ENCODE results near the gene RPUSD1.
"Not testable (repeated sequence)": the region's sequence is repeated elsewhere in the genome, so short reads cannot be mapped to it uniquely, and the experiment has no call there.

Gene RPUSD1

DNA sequence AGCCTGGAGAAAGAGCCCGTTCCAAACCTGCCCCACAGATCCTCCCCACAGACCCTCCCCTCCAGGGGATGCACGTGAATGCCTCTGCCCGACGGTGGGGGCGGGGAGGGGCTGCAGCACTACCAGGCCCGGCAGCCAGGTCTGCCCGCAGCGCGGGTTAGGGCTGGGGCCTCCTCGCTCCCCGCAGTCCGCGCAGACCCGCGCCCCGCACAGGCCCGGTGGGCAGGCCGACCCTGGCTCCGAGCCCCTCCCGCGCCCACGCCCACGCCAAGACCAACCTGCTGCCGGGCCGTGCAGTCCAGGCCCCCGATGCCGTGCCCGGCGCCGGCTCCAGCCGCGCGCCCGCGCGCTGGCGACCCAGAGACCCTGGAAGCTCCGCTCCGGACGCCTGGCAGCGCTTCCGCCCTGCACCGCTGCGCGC is at the start of gene RPUSD1:
TSS of gene RPUSD1 (minus strand) at position 404 of the 421 bp plus-strand sequence. CDS start 644 bp downstream, outside the sequence.
- DNase-seq, result no peak

DNA sequence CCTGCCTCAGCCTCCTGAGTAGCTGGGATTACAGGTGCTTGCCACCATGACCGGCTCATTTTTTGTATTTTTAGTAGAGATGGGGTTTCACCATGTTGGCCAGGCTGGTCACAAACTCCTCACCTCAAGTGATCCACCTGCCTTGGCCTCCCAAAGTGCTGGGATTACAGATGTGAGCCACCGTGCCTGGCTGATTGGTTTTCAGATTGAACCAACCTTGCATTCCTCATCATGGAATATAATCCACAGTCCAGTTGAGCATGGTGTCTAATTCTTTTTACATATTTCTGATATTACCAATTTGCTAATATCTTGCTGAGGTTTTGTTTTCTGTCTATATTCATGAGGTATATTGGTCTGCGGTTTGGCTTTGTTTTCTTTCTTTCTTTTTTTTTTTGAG is 48.6 kb upstream of the RPUSD1 start:
- DNase-seq, result not testable (repeated sequence)

GRCh38 chr16:836221-836620 is 48.0 kb upstream of the RPUSD1 start:
- no peak for DNase-seq

- DNase-seq, result no peak
Observed at GRCh38 chr16:835373-835772, 47.2 kb upstream of the RPUSD1 start.

GRCh38 chr16:833411-833810 is 45.2 kb upstream of the RPUSD1 start:
- DNase-seq, result no peak

DNA sequence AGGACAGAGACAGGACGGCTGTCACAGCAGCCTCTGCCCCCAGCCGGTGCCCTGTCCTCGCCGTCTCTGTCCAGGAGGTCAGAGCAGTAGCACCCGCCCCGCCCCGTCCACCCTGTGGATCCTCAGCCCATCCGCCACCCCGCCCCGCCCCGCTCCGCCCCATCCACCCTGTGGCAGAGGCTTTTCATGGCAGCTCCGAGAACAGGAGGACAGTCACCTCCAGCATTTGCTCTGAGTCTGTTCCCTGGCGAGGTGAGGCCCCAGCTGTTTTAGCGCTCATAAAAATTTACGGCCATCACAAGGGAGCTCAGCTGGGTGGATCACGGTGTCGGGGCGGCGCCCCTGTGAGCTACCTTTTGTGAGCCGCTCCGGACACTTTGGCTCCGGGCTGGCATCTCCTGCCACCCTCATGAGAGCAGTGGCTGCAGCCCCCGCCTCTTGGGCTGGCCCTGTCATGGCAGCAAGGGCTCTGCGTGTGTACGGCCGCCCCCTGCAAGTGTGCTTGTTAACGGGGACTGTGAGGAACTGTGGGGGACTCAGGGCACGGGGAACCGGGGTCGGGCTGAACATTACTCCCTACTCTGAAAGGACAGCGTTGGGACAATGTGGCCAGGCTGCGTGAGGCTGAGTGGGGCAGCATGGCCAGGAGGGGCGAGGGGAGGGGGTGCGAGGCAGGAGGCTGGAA is 44.6 kb upstream of the RPUSD1 start:
- DNase-seq, result no peak

DNA sequence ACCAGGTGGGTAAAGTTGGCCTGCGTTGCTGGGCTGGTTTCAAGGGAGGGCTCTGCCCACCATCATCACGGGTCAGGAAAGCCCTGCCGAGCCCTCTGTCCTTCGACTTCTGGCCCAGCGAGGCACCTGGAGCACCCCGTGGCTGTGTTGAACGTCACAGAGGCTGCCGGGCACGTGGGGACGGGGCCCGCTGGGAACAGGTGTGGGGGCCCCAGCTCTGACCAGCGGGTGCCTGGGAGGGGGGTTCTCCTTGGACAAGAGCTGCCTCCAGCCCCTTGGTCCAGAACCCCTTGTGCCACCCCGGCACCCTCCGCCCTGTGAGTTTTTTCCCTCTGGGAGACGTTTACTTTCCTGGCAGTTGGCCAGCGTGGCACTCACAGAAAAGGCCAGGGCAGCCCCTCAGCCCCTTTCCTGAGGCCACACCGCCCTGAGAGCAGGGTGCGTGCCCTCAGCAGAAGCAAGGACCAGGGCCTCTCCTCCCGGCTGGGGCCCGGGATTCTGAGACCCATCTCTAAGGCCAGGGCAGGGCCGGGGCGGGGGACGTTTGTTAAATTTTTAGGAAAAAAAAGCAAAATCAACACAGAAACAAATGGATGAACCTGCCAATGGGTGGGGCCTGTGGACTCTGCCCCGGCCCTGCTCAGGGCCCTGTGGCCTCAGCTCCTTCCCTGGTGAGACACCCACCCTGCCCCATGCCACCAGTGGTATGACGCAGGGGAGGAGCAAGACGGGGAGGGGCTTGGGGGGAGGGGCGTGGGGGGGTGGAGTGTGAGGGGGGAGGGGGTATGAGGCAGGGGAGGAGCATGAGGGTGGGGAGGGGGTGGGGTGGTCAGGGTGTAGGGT is 43.6 kb upstream of the RPUSD1 start:
- DNase-seq, result no peak

DNA sequence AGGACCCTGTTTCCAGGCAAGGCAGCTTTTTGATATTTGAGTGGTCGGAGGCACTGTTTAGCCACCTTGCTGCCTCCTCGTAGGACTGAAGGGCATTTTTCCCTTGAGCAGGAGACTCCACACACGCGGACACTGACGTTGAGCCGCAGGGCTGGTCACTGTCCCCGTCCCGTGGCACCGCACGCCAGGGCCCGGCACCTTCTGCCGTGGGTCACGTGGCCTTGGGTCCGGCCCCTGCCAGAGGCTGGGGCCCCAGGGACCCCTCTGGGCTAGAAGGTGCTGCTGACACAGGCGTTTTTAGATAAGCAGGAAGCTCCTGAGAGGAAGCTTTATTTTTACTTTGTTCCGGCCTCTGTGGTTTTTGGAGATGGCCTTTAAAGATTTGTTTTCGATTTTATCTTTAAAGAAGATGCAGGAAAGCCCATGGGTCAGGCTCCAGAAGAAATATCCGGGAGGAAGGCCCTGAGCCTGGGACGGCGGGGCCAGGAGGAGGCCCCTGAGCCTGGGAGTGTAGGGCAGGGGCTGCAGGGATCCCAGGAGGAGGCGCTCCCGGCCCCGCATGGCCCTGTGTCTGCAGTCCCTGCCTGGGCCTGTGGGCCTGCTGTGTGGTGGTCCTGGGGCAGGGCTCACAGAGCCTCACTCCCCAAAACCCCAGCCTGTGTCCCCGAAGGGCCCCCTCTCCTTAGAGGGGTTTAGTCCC is 42.8 kb upstream of the RPUSD1 start:
- no peak for DNase-seq

GRCh38 chr16:830107-830870 is 42.1 kb upstream of the RPUSD1 start:
- DNase-seq, result no peak

- DNase-seq, result no peak
Observed at GRCh38 chr16:828891-829290, 40.7 kb upstream of the RPUSD1 start.

- DNase-seq, result no peak
Observed at GRCh38 chr16:827513-827912, 39.3 kb upstream of the RPUSD1 start.

GRCh38 chr16:825341-826061 is 37.3 kb upstream of the RPUSD1 start:
- DNase-seq, result no peak

- no peak for DNase-seq
Observed at GRCh38 chr16:824601-825000, 36.4 kb upstream of the RPUSD1 start.

DNA sequence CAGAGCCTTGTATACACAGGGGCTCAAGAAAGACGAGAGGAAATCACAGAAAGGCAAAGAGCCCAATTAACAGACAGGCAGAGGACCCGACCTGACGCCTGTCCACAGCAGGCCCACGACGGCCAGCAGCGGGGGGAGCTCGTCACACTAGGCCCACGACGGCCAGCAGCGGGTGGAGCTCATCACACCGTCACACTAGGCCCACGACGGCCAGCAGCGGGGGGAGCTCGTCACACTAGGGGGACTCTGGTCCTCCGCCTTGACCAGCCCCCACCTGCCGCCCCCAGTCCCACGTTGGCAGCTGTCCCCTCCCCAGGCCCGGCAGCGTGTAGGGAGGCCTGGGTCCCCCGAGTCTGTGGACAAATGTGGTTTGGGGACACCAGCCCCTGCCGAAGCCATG is 36.0 kb upstream of the RPUSD1 start:
- DNase-seq, result no peak

GRCh38 chr16:822909-823297 is 34.7 kb upstream of the RPUSD1 start:
- no peak for DNase-seq

- DNase-seq, result no peak
Observed at GRCh38 chr16:822174-822908, 34.2 kb upstream of the RPUSD1 start.

DNA sequence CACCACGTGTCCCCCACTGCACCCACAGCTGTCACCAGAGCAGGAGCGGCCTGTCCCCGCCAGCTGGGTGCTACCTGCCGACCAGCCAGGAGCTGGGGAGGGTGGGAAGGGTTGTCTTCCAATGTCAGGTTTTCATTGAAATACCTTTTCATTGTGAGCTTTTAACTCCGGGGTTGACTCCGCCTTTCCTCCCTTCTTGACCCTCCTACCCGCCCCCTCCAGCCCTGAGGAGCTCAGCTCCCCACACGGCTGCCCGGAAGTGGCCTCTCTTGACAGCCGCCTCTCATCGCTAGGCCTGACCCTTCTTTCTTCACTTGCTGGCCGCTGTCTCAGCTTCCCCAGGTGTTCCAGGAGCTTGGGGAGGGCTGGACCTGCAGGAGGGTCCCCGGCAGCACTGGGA is 33.6 kb upstream of the RPUSD1 start:
- no peak for DNase-seq

DNA sequence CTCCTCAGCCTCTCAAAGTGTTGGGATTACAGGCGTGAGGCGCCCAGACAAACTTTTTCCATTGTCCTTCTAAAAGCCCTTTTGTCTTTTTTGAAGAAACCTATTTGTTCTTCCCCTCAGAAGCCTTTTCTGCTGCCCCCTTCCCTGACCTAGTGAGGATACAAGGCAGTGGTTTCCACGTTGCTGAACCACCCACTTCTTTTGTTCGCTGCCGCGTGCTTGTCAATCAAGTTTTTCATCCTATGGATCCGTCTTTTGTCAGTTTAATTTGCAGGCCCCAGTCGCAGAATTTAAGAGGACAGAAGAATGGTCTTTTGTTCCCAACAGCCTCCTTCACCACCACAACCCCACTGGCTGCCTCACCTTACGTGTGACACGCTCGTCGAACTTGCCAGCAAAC is 32.6 kb upstream of the RPUSD1 start:
- DNase-seq, result no peak

DNA sequence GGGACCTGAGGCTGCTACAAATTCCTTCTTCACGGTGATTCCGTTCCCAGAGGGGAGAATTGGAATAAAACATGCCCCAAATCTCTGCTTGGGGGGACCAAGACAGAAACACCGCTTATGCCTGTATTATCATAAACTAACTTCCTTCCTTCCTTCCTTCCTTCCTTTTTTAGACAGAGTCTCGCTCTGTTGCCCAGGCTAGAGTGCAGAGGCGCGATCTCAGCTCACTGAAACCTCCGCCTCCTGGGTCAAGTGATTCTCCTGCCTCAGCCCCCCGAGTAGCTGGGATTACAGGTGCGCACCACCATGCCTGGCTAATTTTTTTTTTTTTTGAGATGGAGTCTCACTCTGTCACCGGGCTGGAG is 31.8 kb upstream of the RPUSD1 start:
- not testable (repeated sequence) for DNase-seq

GRCh38 chr16:819336-820043 is 31.3 kb upstream of the RPUSD1 start:
- DNase-seq, result peak; percentile 28

- no peak for DNase-seq
Observed at GRCh38 chr16:818592-818991, 30.4 kb upstream of the RPUSD1 start.

All from activated effector memory CD4-positive, alpha-beta T cell treated with Interleukin-2 at 50 U/mL for 16 hours (primary cell).